Activated naive CD4-positive, alpha-beta T cell treated with anti-CD3 and anti-CD28 coated beads, Interleukin-2, amount 50 U/mL, for 24 hours (primary cell): ENCODE results near the gene GBX1.

Experiments
- H3K27ac Mint-ChIP-seq: one replicate; pipeline ENCODE4 v1.8.0; 2021; ENCODE audit warnings: mild to moderate bottlenecking, mixed read lengths
- H3K27me3 Mint-ChIP-seq: one replicate; pipeline ENCODE4 v1.8.0; 2021; ENCODE audit warnings: mixed read lengths
- H3K36me3 Mint-ChIP-seq: one replicate; pipeline ENCODE4 v1.8.0; 2021; ENCODE audit warnings: mixed read lengths
- H3K4me1 Mint-ChIP-seq: one replicate; pipeline ENCODE4 v1.8.0; 2021; ENCODE audit warnings: mixed read lengths
- H3K4me3 Mint-ChIP-seq: one replicate; pipeline ENCODE4 v1.8.0; 2021; ENCODE audit warnings: mild to moderate bottlenecking, mixed read lengths
- H3K9me3 Mint-ChIP-seq: one replicate; pipeline ENCODE4 v1.8.0; 2021; ENCODE audit warnings: mixed read lengths

The GBX1 gene

GRCh38 chr7:151129960-151130591 is 37.4 kb downstream of the GBX1 start:
- Mint-ChIP-seq H3K27me3 (no peaks in the 10 kb centered on the region), H3K27ac (no peak overlapping the region), H3K36me3 (no peaks in the 10 kb centered on the region), H3K4me3 (no peak overlapping the region), H3K9me3 (no peaks in the 10 kb centered on the region), H3K4me1 (no peaks in the 10 kb centered on the region)

- no peaks in the 10 kb centered on the region for H3K4me1 Mint-ChIP-seq
- H3K4me3 Mint-ChIP-seq = no peak overlapping the region
- H3K27me3 Mint-ChIP-seq = no peaks in the 10 kb centered on the region
These were observed 38.2 kb downstream of the GBX1 start for GRCh38 chr7:151129117-151129959.

GRCh38 chr7:151128716-151129115 is 38.8 kb downstream of the GBX1 start:
- Mint-ChIP-seq H3K27me3 (no peaks in the 10 kb centered on the region), H3K9me3 (no peaks in the 10 kb centered on the region), H3K4me3 (no peak overlapping the region), H3K4me1 (peaks cover 5% of the 10 kb centered on the region), H3K36me3 (no peaks in the 10 kb centered on the region), H3K27ac (no peak overlapping the region)

More at GRCh38 chr7:151129117-151129959, 38.2 kb downstream of the GBX1 start:
- no peaks in the 10 kb centered on the region for H3K36me3 Mint-ChIP-seq
- no peaks in the 10 kb centered on the region for H3K9me3 Mint-ChIP-seq
- no peak overlapping the region for H3K27ac Mint-ChIP-seq

- Mint-ChIP-seq H3K36me3 (no peaks in the 10 kb centered on the region), H3K27ac (no peak overlapping the region), H3K27me3 (no peaks in the 10 kb centered on the region), H3K4me1 (peaks cover 6% of the 10 kb centered on the region), H3K9me3 (no peaks in the 10 kb centered on the region), H3K4me3 (no peak overlapping the region)
These were observed 39.4 kb downstream of the GBX1 start for GRCh38 chr7:151128144-151128543.

GRCh38 chr7:151126491-151127137 is 40.9 kb downstream of the GBX1 start:
- peaks cover under 1% of the 10 kb centered on the region for H3K36me3 Mint-ChIP-seq
- H3K4me3 Mint-ChIP-seq = no peak overlapping the region

GRCh38 chr7:151125846-151126481 is 41.5 kb downstream of the GBX1 start:
- Mint-ChIP-seq H3K9me3 (no peaks in the 10 kb centered on the region), H3K4me3 (no peak overlapping the region), H3K27me3 (no peaks in the 10 kb centered on the region), H3K27ac (no peak overlapping the region), H3K36me3 (peaks cover 2% of the 10 kb centered on the region), H3K4me1 (peaks cover 6% of the 10 kb centered on the region)

More at GRCh38 chr7:151126491-151127137, 40.9 kb downstream of the GBX1 start:
- Mint-ChIP-seq H3K27ac (no peak overlapping the region), H3K4me1 (peaks cover 6% of the 10 kb centered on the region), H3K9me3 (no peaks in the 10 kb centered on the region), H3K27me3 (no peaks in the 10 kb centered on the region)

GRCh38 chr7:151125470-151125845 is 42.0 kb downstream of the GBX1 start:
- H3K27me3 Mint-ChIP-seq = no peaks in the 10 kb centered on the region
- H3K4me3 Mint-ChIP-seq = no peak overlapping the region
- H3K36me3 Mint-ChIP-seq = peaks cover 2% of the 10 kb centered on the region
- H3K9me3 Mint-ChIP-seq = no peaks in the 10 kb centered on the region
- H3K27ac Mint-ChIP-seq = no peak overlapping the region
- H3K4me1 Mint-ChIP-seq = peaks cover 6% of the 10 kb centered on the region

- Mint-ChIP-seq H3K27me3 (no peaks in the 10 kb centered on the region), H3K9me3 (no peaks in the 10 kb centered on the region), H3K27ac (no peak overlapping the region), H3K4me3 (no peak overlapping the region), H3K4me1 (peaks cover 6% of the 10 kb centered on the region), H3K36me3 (peaks cover 2% of the 10 kb centered on the region)
These were observed 42.5 kb downstream of the GBX1 start for GRCh38 chr7:151124899-151125399.

GRCh38 chr7:151124481-151124880 is 43.0 kb downstream of the GBX1 start:
- H3K27ac Mint-ChIP-seq = no peak overlapping the region
- no peak overlapping the region for H3K4me3 Mint-ChIP-seq
- H3K36me3 Mint-ChIP-seq = peaks cover 2% of the 10 kb centered on the region
- no peaks in the 10 kb centered on the region for H3K9me3 Mint-ChIP-seq
- no peaks in the 10 kb centered on the region for H3K27me3 Mint-ChIP-seq
- peaks cover 6% of the 10 kb centered on the region for H3K4me1 Mint-ChIP-seq

- no peaks in the 10 kb centered on the region for H3K9me3 Mint-ChIP-seq
- H3K36me3 Mint-ChIP-seq = peaks cover 5% of the 10 kb centered on the region
- no peak overlapping the region for H3K27ac Mint-ChIP-seq
- no peaks in the 10 kb centered on the region for H3K27me3 Mint-ChIP-seq
- peaks cover 6% of the 10 kb centered on the region for H3K4me1 Mint-ChIP-seq
- H3K4me3 Mint-ChIP-seq = no peak overlapping the region
These were observed 43.6 kb downstream of the GBX1 start for GRCh38 chr7:151123822-151124464.

- H3K27me3 Mint-ChIP-seq = no peaks in the 10 kb centered on the region
- peaks cover 6% of the 10 kb centered on the region for H3K36me3 Mint-ChIP-seq
- H3K27ac Mint-ChIP-seq = no peak overlapping the region
- H3K9me3 Mint-ChIP-seq = no peaks in the 10 kb centered on the region
- H3K4me3 Mint-ChIP-seq = no peak overlapping the region
- H3K4me1 Mint-ChIP-seq = peaks cover 6% of the 10 kb centered on the region
These were observed 44.2 kb downstream of the GBX1 start for GRCh38 chr7:151123158-151123821.

GRCh38 chr7:151122796-151123157 is 44.7 kb downstream of the GBX1 start:
- no peaks in the 10 kb centered on the region for H3K27me3 Mint-ChIP-seq

GRCh38 chr7:151122276-151122675 is 45.2 kb downstream of the GBX1 start:
- no peaks in the 10 kb centered on the region for H3K27me3 Mint-ChIP-seq
- peaks cover 6% of the 10 kb centered on the region for H3K36me3 Mint-ChIP-seq
- peaks cover 6% of the 10 kb centered on the region for H3K4me1 Mint-ChIP-seq
- H3K27ac Mint-ChIP-seq = no peak overlapping the region
- H3K9me3 Mint-ChIP-seq = no peaks in the 10 kb centered on the region
- no peak overlapping the region for H3K4me3 Mint-ChIP-seq

More at GRCh38 chr7:151122796-151123157, 44.7 kb downstream of the GBX1 start:
- H3K4me1 Mint-ChIP-seq = peaks cover 6% of the 10 kb centered on the region
- no peak overlapping the region for H3K4me3 Mint-ChIP-seq
- no peaks in the 10 kb centered on the region for H3K9me3 Mint-ChIP-seq
- peaks cover 6% of the 10 kb centered on the region for H3K36me3 Mint-ChIP-seq
- H3K27ac Mint-ChIP-seq = no peak overlapping the region

GRCh38 chr7:151121380-151122170 is 45.9 kb downstream of the GBX1 start:
- no peaks in the 10 kb centered on the region for H3K27me3 Mint-ChIP-seq
- no peak overlapping the region for H3K4me3 Mint-ChIP-seq
- H3K36me3 Mint-ChIP-seq = peaks cover 6% of the 10 kb centered on the region
- no peak overlapping the region for H3K27ac Mint-ChIP-seq
- H3K9me3 Mint-ChIP-seq = no peaks in the 10 kb centered on the region
- H3K4me1 Mint-ChIP-seq = peaks cover 6% of the 10 kb centered on the region
